ENCODE measurements around the gene N4BP2L2. TPM values are rescaled to one million over a fixed set of nuclear protein-coding genes. Genes with fewer than 3 reads are reported as not detected.

N4BP2L2 gene
- total RNA-seq, 1 experiment from 2014 or later: 128 TPM

- BruUV-seq (replicated peaks): no TSS peak
- H3K36me3 Mint-ChIP-seq (ENCODE audit: insufficient read depth, unreplicated experiment): peaks cover 39% of the 10 kb centered on the region
- no peaks in the 10 kb centered on the region for H3K27me3 Mint-ChIP-seq (ENCODE audit: insufficient read depth, unreplicated experiment)
- Histone ChIP-seq H3K27me3 (replicated peaks; ENCODE audit: control insufficient read depth, insufficient read depth, low read length) (no peaks in the 10 kb centered on the region), H3K4me3 (ENCODE audit: low read depth, low read length) (no peak overlapping the region), H3K36me3 (ENCODE audit: control insufficient read depth, insufficient read depth, low read length) (peaks cover 2% of the 10 kb centered on the region; the same call in 1 of the 2 replicates), H3K9me3 (no peaks in the 10 kb centered on the region), H3K4me1 (no peaks in the 10 kb centered on the region)
- CTCF ChIA-PET: no interaction called here
- no peaks in the 10 kb centered on the region for H3K9me3 Mint-ChIP-seq (ENCODE audit: unreplicated experiment)
- no peak for DNase-seq
- POLR2A ChIA-PET: interaction anchor here (0.6 kb wide), 1 partner anchor 35 kb away, joined by 5 read pairs; no protein-coding TSS in a partner anchor
- no peak for TF ChIP-seq CTCF (IDR thresholded peaks at IDR 0.05; ENCODE audit: insufficient read depth in 1 of 2, low read depth in 1 of 2, low read length in 1 of 2, severe bottlenecking in 1 of 2, unreplicated experiment in 1 of 2)
- intact Hi-C loops (cut with micrococcal nuclease; ENCODE audit: unreplicated experiment): no loop called here
- H3K27ac Mint-ChIP-seq (ENCODE audit: unreplicated experiment): no peak overlapping the region
- H3K4me1 Mint-ChIP-seq (ENCODE audit: low read depth, unreplicated experiment): no peaks in the 10 kb centered on the region
- H3K4me3 Mint-ChIP-seq (ENCODE audit: unreplicated experiment): no peak overlapping the region
These were observed 27.1 kb downstream of the N4BP2L2 start for GRCh38 chr13:32511482-32511881.

- H3K4me3 ChIP-seq (ENCODE audit: low read depth, low read length): no peak overlapping the region
- POLR2A ChIA-PET: no interaction called here
- H3K27ac Mint-ChIP-seq (ENCODE audit: unreplicated experiment): no peak overlapping the region
- H3K27me3 ChIP-seq (replicated peaks; ENCODE audit: control insufficient read depth, insufficient read depth, low read length): no peaks in the 10 kb centered on the region
- H3K9me3 Mint-ChIP-seq (ENCODE audit: unreplicated experiment): no peaks in the 10 kb centered on the region
- BruUV-seq (replicated peaks): no TSS peak
- peaks cover 3% of the 10 kb centered on the region for H3K4me1 Mint-ChIP-seq (ENCODE audit: low read depth, unreplicated experiment)
- peaks cover 20% of the 10 kb centered on the region for H3K36me3 Mint-ChIP-seq (ENCODE audit: insufficient read depth, unreplicated experiment)
- CTCF ChIA-PET: no interaction called here
- DNase-seq: no peak
- peaks cover 2% of the 10 kb centered on the region; the same call in 1 of the 2 replicates for H3K36me3 ChIP-seq (ENCODE audit: control insufficient read depth, insufficient read depth, low read length)
- no peaks in the 10 kb centered on the region for H3K4me1 ChIP-seq
- H3K4me3 Mint-ChIP-seq (ENCODE audit: unreplicated experiment): no peak overlapping the region
- no peaks in the 10 kb centered on the region for H3K27me3 Mint-ChIP-seq (ENCODE audit: insufficient read depth, unreplicated experiment)
- H3K9me3 ChIP-seq: no peaks in the 10 kb centered on the region
- TF ChIP-seq CTCF (IDR thresholded peaks at IDR 0.05; ENCODE audit: insufficient read depth in 1 of 2, low read depth in 1 of 2, low read length in 1 of 2, severe bottlenecking in 1 of 2, unreplicated experiment in 1 of 2): no peak
- intact Hi-C loops (cut with micrococcal nuclease; ENCODE audit: unreplicated experiment): no loop called here
These were observed 33.7 kb downstream of the N4BP2L2 start for GRCh38 chr13:32504876-32505275.

- POLR2A ChIA-PET: no interaction called here
- Histone ChIP-seq H3K4me3 (ENCODE audit: low read depth, low read length) (no peak overlapping the region), H3K9me3 (no peaks in the 10 kb centered on the region), H3K27me3 (replicated peaks; ENCODE audit: control insufficient read depth, insufficient read depth, low read length) (no peaks in the 10 kb centered on the region), H3K36me3 (ENCODE audit: control insufficient read depth, insufficient read depth, low read length) (peaks cover 2% of the 10 kb centered on the region; the same call in 1 of the 2 replicates), H3K4me1 (no peaks in the 10 kb centered on the region)
- Mint-ChIP-seq H3K36me3 (ENCODE audit: insufficient read depth, unreplicated experiment) (peaks cover 15% of the 10 kb centered on the region), H3K9me3 (ENCODE audit: unreplicated experiment) (no peaks in the 10 kb centered on the region), H3K4me1 (ENCODE audit: low read depth, unreplicated experiment) (peaks cover 9% of the 10 kb centered on the region), H3K27me3 (ENCODE audit: insufficient read depth, unreplicated experiment) (no peaks in the 10 kb centered on the region), H3K4me3 (ENCODE audit: unreplicated experiment) (no peak overlapping the region), H3K27ac (ENCODE audit: unreplicated experiment) (no peak overlapping the region)
- no peak for DNase-seq
- intact Hi-C loops (cut with micrococcal nuclease; ENCODE audit: unreplicated experiment): no loop called here
- no TSS peak for BruUV-seq (replicated peaks)
- TF ChIP-seq CTCF (IDR thresholded peaks at IDR 0.05; ENCODE audit: insufficient read depth in 1 of 2, low read depth in 1 of 2, low read length in 1 of 2, severe bottlenecking in 1 of 2, unreplicated experiment in 1 of 2): no peak
- CTCF ChIA-PET: no interaction called here
These were observed 34.3 kb downstream of the N4BP2L2 start for GRCh38 chr13:32504263-32504662.

Data from Caco-2 (cell line).